Liver (tissue), 3 donors: Measurements from ENCODE around the gene ZNF524.

Experiments
- EGR1 ChIP-seq, 2 donors: IDR thresholded peaks; 2 replicates each; pipeline ENCODE4 v1.6.1; 2016 to 2018; ENCODE audit warnings: antibody characterized with exemption in 2 of 2, low read depth in 2 of 2
- GABPA ChIP-seq, 2 donors: IDR thresholded peaks in 1 of 2; conservative IDR thresholded peaks in 1 of 2; 2 replicates each; pipeline ENCODE4 v1.6.1; 2016; ENCODE audit warnings: antibody characterized with exemption in 2 of 2, mild to moderate bottlenecking in 1 of 2, moderate library complexity in 1 of 2
- RAD21 ChIP-seq, 2 donors: IDR thresholded peaks; 2 replicates each; pipeline ENCODE4 v1.6.1; 2016; ENCODE audit warnings: antibody characterized with exemption in 2 of 2, mild to moderate bottlenecking in 2 of 2
- SP1 ChIP-seq: IDR thresholded peaks from 2 replicates; pipeline ENCODE4 v1.6.1; 2018; ENCODE audit warnings: antibody characterized with exemption, mild to moderate bottlenecking
- TAF1 ChIP-seq: conservative IDR thresholded peaks from 2 replicates; pipeline ENCODE4 v1.6.1; 2016; ENCODE audit warnings: antibody characterized with exemption, mild to moderate bottlenecking
- YY1 ChIP-seq: IDR thresholded peaks from 2 replicates; pipeline ENCODE4 v1.6.1; 2016; ENCODE audit warnings: antibody characterized with exemption, mild to moderate bottlenecking
- TF ChIP-seq, protein P1 (sequence below): fragments of 150-350 bp; IDR thresholded peaks from 2 replicates; pipeline ENCODE4 v1.5.1; 2017; ENCODE audit warnings: improper control_type of control experiment, low read depth, low read length; ENCODE audit not compliant: missing input control
- TF ChIP-seq, protein P2 (sequence below): IDR thresholded peaks from 2 replicates; pipeline ENCODE4 v1.6.1; 2016; ENCODE audit warnings: antibody characterized with exemption
- TF ChIP-seq, protein P3 (sequence below): IDR thresholded peaks from 2 replicates; pipeline ENCODE4 v1.6.1; 2016; ENCODE audit warnings: antibody characterized with exemption
- TF ChIP-seq, protein P4 (sequence below): IDR thresholded peaks from 2 replicates; pipeline ENCODE4 v1.6.1; 2016; ENCODE audit warnings: antibody characterized with exemption, mild to moderate bottlenecking
- donor health status: healthy.
- donor health status: healthy.

DNA sequence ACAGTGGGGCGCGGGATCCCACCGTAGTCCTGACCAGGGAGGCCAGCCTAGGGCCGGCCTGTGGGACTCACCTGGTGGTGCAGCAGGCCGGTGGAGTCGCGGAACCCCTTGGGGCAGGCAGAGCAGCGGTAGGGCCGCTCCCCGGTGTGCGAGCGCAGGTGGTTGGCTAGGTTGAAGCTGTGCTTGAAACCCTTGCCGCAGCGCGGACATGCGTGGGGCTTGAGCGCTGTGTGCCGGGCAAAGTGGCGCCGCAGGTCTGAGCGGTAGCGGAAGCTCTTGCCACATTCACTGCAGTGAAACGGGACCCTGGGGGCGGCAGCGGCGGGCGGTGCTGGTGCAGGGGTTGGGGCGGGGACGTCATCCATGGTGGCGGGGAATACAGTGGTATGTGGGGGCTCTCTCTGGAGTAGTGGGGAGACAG is 2.6 kb upstream of the ZNF524 start:
- TF ChIP-seq, protein P1, sequence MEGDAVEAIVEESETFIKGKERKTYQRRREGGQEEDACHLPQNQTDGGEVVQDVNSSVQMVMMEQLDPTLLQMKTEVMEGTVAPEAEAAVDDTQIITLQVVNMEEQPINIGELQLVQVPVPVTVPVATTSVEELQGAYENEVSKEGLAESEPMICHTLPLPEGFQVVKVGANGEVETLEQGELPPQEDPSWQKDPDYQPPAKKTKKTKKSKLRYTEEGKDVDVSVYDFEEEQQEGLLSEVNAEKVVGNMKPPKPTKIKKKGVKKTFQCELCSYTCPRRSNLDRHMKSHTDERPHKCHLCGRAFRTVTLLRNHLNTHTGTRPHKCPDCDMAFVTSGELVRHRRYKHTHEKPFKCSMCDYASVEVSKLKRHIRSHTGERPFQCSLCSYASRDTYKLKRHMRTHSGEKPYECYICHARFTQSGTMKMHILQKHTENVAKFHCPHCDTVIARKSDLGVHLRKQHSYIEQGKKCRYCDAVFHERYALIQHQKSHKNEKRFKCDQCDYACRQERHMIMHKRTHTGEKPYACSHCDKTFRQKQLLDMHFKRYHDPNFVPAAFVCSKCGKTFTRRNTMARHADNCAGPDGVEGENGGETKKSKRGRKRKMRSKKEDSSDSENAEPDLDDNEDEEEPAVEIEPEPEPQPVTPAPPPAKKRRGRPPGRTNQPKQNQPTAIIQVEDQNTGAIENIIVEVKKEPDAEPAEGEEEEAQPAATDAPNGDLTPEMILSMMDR, result no peak
- TF ChIP-seq YY1 (no peak), EGR1 (IDR thresholded peaks at IDR 0.05; ENCODE audit: low read depth in 2 of 2) (no peak), GABPA (IDR thresholded peaks at IDR 0.05 in 1 of 2, conservative IDR thresholded peaks at IDR 0.05 in 1 of 2) (no peak), RAD21 (IDR thresholded peaks at IDR 0.05) (no peak), TAF1 (no peak), SP1 (no peak)
- TF ChIP-seq, protein P2, sequence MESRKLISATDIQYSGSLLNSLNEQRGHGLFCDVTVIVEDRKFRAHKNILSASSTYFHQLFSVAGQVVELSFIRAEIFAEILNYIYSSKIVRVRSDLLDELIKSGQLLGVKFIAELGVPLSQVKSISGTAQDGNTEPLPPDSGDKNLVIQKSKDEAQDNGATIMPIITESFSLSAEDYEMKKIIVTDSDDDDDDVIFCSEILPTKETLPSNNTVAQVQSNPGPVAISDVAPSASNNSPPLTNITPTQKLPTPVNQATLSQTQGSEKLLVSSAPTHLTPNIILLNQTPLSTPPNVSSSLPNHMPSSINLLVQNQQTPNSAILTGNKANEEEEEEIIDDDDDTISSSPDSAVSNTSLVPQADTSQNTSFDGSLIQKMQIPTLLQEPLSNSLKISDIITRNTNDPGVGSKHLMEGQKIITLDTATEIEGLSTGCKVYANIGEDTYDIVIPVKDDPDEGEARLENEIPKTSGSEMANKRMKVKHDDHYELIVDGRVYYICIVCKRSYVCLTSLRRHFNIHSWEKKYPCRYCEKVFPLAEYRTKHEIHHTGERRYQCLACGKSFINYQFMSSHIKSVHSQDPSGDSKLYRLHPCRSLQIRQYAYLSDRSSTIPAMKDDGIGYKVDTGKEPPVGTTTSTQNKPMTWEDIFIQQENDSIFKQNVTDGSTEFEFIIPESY, result no peak
- TF ChIP-seq, protein P3, sequence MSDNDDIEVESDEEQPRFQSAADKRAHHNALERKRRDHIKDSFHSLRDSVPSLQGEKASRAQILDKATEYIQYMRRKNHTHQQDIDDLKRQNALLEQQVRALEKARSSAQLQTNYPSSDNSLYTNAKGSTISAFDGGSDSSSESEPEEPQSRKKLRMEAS, result no peak
- TF ChIP-seq, protein P4, sequence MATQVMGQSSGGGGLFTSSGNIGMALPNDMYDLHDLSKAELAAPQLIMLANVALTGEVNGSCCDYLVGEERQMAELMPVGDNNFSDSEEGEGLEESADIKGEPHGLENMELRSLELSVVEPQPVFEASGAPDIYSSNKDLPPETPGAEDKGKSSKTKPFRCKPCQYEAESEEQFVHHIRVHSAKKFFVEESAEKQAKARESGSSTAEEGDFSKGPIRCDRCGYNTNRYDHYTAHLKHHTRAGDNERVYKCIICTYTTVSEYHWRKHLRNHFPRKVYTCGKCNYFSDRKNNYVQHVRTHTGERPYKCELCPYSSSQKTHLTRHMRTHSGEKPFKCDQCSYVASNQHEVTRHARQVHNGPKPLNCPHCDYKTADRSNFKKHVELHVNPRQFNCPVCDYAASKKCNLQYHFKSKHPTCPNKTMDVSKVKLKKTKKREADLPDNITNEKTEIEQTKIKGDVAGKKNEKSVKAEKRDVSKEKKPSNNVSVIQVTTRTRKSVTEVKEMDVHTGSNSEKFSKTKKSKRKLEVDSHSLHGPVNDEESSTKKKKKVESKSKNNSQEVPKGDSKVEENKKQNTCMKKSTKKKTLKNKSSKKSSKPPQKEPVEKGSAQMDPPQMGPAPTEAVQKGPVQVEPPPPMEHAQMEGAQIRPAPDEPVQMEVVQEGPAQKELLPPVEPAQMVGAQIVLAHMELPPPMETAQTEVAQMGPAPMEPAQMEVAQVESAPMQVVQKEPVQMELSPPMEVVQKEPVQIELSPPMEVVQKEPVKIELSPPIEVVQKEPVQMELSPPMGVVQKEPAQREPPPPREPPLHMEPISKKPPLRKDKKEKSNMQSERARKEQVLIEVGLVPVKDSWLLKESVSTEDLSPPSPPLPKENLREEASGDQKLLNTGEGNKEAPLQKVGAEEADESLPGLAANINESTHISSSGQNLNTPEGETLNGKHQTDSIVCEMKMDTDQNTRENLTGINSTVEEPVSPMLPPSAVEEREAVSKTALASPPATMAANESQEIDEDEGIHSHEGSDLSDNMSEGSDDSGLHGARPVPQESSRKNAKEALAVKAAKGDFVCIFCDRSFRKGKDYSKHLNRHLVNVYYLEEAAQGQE, result no peak
